GM19035 (cell line): ENCODE data around the gene UPF3A.
A peak's percentile ranks its signal among the peaks of the same experiment; 100 is the strongest.

Experiments used
- ATAC-seq: cut with Tn5 transposase; IDR thresholded peaks from one replicate; pipeline ENCODE4 v1.9.1; 2021; ENCODE audit not compliant: unreplicated experiment

UPF3A gene

GRCh38 chr13:114303700-114304327 is 22.4 kb downstream of the UPF3A start:
- no peak for ATAC-seq

DNA sequence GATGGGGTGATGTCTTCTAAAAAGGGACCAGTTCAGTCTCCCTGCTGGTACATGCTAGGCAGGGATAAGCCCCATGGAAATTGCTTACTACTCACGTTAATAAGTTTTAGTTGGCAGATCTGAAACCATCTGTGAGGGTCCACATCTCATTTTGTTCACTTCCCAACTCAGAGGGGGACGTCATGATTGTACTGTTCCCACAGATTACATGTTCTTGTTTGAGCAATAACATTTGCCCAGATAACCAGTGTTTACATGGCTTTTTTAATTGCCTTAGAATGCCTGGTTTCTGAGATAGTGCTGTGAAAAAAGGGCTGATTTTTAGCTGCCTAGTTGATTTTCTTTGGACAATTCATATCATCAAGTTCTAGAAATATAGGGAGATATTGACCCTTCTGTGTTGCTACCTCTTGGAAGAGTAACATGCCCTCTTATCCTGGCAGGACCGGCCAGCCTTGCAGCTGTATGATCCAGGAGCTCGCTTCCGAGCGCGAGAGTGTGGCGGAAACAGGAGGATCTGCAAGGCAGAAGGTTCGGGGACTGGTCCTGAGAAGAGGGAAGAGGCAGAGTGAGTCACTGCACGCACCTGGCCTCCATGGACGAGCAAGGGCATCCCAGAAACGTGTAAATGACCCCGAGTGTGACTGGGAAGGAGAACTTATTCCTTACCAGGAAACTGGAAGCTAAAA is 23.1 kb downstream of the UPF3A start:
- no peak for ATAC-seq

DNA sequence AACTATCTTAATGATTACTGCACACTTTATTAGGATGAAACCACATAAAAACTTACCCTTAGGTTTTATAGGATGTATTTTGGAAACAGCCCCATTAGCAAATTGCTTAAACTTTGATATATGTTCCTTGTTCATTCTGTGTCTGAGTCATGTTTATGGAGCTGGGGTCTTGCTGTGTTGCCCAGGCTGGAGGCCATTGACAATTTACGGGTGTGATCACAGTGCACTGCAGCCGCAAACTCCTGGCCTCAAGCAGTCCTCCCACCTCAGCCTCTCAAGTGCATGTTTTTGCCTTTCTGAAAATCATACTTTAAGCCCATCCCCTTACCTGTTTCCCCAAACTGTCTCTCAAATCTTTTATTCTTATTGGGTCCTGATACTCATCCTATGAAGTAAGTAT is 27.7 kb downstream of the UPF3A start:
- ATAC-seq, result no peak

DNA sequence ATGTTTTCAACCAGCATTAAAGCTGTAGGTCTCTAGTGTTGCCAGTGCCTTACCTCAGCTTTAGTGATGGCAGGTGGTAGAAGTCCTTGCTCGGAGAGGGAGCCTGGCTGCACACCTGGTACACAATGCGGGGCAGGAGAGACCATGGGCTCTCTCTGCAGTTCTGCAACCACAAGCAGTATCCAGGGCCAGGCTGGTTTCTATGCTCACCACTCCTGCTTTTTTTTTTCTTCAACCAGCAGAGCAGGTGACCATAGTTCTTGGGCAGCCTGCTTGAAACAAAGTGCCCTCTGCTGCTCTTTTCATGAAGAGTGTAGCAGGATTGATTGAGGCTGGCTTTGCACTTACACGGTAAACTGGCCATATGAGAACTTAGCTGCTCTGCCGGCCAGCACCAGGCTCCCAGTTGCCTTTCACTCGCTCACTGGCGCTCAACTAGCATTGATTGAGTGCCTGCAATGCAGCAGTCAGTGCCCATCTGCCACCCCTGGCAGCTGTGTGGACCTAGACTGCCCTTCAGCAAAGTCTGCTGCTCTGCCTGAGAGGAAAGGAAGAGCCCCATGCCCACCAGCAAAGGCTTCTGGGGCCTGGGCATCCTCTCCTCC is 28.5 kb downstream of the UPF3A start:
- no peak for ATAC-seq

GRCh38 chr13:114310956-114311355 is 29.6 kb downstream of the UPF3A start:
- no peak for ATAC-seq

GRCh38 chr13:114311387-114311786 is 30.0 kb downstream of the UPF3A start:
- ATAC-seq, result no peak

- no peak for ATAC-seq
Measured at GRCh38 chr13:114311908-114312307, 30.5 kb downstream of the UPF3A start.

DNA sequence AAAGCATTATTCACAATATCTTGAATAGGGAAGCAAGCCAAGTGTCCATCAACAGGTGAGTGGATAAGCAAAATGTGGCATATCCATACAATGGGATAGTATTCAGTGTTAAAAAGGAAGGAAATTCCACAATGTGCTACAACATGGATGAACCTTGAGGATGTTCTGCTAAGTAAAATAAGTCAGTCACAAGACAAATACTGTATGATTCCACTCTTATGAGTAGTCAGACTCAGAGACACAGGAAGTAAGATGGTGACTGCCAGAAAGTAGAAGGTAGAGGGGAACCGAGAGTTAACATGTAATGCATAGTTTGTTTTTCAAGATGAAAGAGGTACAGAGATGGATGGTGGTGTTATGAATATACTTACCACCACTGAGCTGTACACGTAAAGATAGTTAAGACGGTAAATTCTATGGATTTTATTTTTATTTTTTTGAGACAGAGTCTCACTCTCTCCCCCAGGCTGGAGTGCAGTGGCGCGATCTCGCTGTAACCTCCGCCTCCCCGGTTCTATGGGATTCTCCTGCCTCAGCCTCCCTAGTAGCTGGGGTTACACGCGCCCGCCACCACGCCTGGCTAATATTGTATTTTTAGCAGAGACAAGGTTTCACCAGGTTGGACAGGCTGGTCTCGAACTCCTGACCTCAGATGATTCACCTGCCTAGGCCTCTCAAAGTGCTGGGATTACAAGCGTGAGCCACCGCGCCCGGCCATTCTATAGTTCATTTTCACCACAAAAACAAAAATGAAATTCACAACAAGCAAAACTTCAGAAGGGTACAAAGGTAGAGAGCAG is 31.9 kb downstream of the UPF3A start:
- ATAC-seq, result no peak

DNA sequence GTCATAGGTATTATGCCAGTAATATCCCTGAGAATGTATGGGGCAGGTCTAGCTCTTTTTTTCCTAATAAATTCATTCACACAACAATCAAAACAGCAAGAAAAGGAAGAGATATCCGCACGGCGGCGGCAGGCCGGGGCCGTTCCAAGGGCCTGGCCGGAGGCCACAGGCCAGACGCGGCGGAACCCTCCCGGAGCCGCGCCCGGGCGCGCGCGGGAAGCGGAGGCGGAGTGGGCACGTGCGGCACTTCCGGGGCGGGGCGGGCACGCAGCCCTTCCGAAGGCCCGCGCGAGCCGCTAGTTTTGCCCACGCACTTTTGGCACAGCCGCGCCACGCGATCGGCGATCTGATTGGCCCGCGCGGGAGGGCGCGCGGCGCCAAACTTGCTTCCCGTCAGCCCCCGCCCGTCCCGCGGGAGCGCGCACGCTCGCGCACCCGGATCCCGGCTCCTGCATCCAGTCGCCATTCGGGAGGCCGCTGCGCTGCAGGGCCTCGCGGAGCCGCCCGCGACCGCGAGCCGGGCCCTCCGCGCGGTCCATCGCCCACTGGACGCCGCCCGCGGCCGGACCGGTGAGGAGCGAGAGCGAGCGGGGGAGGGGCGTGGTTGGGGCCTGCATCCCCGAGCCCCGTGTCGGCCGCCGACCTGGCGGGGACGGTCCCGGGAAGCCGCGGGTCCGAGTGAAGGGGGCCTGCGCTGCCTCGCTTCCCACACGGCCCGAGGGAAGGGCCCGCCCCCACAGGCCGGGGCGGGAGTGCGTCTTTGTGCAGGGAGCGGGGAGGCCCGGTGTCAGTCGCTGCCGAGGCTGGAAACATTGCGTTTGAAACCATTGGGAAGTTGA is 32.9 kb downstream of the UPF3A start, which contains the start of gene CHAMP1:
Gene CHAMP1 (plus strand): TSS at position 430 of the 839 bp plus-strand sequence. CDS start 9,340 bp downstream, outside the sequence.
- ATAC-seq, result peak; percentile 82

- no peak for ATAC-seq
Measured at GRCh38 chr13:114315074-114315785, 33.8 kb downstream of the UPF3A start.

- no peak for ATAC-seq
Measured at GRCh38 chr13:114318624-114319023, 37.2 kb downstream of the UPF3A start.

DNA sequence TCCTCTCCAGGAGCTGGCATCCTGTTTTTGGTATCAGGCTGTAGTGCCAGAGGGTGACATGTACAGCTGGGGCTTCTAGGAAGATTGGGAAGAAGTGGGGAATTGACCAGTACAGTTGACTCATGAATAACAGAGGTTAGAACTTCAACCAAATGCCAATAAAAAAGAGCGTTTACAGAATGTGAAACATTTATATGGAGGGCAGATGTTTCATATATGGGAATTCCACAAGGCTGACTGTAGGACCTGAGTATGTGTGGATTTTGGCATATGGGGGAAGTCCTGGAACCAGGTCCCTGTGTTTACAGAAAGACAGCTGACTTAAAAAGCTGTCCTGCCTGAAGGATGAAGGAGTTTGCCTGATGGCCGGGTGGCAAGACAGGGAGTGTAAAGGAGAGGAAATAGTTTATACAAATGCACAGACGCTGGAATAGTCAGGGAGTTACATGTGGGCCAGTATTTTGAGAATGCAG is 38.1 kb downstream of the UPF3A start:
- no peak for ATAC-seq

GRCh38 chr13:114320065-114320464 is 38.7 kb downstream of the UPF3A start:
- no peak for ATAC-seq

DNA sequence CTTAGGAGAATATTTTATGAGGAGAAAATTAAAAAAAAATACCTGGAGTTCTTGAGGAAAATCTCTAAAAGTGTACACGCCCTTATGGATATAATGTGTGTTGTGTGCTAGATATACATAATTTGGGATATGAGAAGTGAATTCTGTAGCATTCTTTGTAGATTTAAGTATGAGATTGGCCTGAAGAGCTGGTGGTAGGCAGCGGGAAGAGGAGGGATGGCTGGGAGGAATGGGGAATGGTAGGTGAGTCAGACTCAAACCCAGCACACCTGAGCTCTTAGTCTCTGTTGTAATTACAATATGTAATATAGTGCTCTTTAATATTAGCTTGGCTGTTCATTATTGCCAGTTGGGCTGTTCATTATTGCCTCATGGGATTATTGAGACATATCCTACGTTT is 39.9 kb downstream of the UPF3A start:
- ATAC-seq, result no peak

GRCh38 chr13:114323349-114323748 is 41.9 kb downstream of the UPF3A start:
- ATAC-seq, result no peak

GRCh38 chr13:114324334-114324733 is 42.9 kb downstream of the UPF3A start:
- ATAC-seq, result no peak

GRCh38 chr13:114325729-114326128 is 44.3 kb downstream of the UPF3A start:
- no peak for ATAC-seq

- no peak for ATAC-seq
Measured at GRCh38 chr13:114328034-114328433, 46.6 kb downstream of the UPF3A start.

DNA sequence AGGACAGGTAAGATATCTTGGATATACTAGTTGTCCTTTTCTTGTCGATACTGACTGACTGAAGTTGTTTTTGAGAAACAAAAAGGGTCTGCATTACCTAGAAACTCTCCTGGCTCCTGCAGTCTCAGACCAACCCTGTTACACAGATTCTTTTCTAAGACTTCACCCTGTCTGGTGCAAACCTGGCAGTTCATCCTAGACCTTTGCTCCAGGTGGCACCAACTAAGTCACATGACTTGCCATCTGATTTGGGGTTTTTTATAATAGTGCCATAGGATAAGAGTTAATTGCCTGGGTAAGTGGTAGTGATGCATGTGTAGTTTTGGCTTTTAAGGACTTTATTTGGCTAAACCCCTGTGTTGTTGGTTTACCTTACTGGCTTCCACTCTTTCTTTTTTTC is 47.2 kb downstream of the UPF3A start:
- no peak for ATAC-seq

GRCh38 chr13:114330086-114330485 is 48.7 kb downstream of the UPF3A start:
- ATAC-seq, result no peak
